Epithelial cell of proximal tubule (primary cell): ENCODE data around the gene CHAF1A. TPM values are rescaled to one million over a fixed set of nuclear protein-coding genes. Genes with fewer than 3 reads are reported as not detected.
A peak's percentile ranks its signal among the peaks of the same experiment; 100 is the strongest.

ENCODE experiments used
- DNase-seq: peaks from one replicate; pipeline ENCODE4 v3.0.0-alpha.2; 2011; ENCODE audit warnings: low read depth
- H3K4me3 ChIP-seq: 2 replicates; pipeline ENCODE4 v1.5.1; 2011; ENCODE audit warnings: low read depth, mild to moderate bottlenecking, low read length
- total RNA-seq: library from RNA; depleted of rRNA; stranded (reverse); fragments of >200 nt; gene quantifications from 2 replicates; pipeline ENCODE4 v1.2.3, GENCODE V29; 2015
- TF ChIP-seq, protein P1 (sequence below): conservative IDR thresholded peaks from 2 replicates; pipeline ENCODE4 v1.5.1; 2012; ENCODE audit warnings: low read depth, mild to moderate bottlenecking, low read length

The CHAF1A gene, protein sequence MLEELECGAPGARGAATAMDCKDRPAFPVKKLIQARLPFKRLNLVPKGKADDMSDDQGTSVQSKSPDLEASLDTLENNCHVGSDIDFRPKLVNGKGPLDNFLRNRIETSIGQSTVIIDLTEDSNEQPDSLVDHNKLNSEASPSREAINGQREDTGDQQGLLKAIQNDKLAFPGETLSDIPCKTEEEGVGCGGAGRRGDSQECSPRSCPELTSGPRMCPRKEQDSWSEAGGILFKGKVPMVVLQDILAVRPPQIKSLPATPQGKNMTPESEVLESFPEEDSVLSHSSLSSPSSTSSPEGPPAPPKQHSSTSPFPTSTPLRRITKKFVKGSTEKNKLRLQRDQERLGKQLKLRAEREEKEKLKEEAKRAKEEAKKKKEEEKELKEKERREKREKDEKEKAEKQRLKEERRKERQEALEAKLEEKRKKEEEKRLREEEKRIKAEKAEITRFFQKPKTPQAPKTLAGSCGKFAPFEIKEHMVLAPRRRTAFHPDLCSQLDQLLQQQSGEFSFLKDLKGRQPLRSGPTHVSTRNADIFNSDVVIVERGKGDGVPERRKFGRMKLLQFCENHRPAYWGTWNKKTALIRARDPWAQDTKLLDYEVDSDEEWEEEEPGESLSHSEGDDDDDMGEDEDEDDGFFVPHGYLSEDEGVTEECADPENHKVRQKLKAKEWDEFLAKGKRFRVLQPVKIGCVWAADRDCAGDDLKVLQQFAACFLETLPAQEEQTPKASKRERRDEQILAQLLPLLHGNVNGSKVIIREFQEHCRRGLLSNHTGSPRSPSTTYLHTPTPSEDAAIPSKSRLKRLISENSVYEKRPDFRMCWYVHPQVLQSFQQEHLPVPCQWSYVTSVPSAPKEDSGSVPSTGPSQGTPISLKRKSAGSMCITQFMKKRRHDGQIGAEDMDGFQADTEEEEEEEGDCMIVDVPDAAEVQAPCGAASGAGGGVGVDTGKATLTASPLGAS
- total RNA-seq, result 36.7 and 50.2 TPM in 2 replicates

- DNase-seq, result peak; percentile 97
- H3K4me3 ChIP-seq, result peak within 1 kb of the TSS; percentile 93
- TF ChIP-seq, protein P1, sequence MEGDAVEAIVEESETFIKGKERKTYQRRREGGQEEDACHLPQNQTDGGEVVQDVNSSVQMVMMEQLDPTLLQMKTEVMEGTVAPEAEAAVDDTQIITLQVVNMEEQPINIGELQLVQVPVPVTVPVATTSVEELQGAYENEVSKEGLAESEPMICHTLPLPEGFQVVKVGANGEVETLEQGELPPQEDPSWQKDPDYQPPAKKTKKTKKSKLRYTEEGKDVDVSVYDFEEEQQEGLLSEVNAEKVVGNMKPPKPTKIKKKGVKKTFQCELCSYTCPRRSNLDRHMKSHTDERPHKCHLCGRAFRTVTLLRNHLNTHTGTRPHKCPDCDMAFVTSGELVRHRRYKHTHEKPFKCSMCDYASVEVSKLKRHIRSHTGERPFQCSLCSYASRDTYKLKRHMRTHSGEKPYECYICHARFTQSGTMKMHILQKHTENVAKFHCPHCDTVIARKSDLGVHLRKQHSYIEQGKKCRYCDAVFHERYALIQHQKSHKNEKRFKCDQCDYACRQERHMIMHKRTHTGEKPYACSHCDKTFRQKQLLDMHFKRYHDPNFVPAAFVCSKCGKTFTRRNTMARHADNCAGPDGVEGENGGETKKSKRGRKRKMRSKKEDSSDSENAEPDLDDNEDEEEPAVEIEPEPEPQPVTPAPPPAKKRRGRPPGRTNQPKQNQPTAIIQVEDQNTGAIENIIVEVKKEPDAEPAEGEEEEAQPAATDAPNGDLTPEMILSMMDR, result no peak
Observed at GRCh38 chr19:4402171-4403004, at the start of gene CHAF1A. TSS of gene CHAF1A (plus strand) at chr19:4402640. CDS start at chr19:4402763, 123 bp downstream.

DNA sequence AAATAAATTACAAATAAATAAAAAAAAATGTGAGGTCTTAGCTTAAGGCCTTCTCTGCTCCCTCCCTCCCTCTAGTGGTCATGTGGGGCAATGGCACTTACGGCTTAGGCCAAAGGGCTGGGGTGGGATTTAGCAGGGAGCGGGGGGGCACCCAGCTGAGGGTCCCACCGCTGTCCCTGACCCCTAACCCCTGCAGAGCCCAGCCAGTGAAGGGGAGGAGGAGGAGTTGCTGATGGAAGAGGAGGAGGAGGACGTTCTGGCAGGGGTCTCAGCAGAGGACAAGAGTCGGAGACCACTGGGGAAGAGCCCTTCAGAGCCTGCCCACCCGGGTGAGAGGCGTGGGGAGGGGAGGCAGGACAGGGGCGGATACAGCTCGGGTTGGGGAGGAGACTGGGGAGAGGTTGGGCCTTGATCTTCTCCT is 49.7 kb upstream of the CHAF1A start:
- TF ChIP-seq, protein P1, result peak; percentile 77
- no peak for DNase-seq
- no peak overlapping the region for H3K4me3 ChIP-seq

DNA sequence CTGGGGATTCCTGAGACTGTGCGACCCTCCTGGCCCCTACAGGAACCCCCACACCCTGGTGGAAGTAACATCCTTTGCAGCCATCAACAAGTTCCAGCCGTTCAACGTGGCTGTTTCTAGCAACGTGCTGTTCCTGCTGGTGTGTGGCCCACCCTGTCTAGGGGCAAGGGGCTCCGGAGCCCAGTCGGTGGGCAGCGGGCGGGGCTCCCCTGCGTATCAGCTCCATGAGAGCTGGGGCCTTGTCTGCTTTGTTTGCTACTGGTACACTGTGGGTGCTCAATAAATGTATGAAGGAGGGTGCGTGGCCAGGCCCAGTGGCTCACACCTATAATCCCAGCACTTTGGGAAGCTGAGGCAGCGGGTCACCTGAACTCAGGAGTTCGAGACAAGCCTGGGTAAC is 48.2 kb upstream of the CHAF1A start:
- TF ChIP-seq, protein P1, result no peak

GRCh38 chr19:4354897-4355296 is 47.5 kb upstream of the CHAF1A start:
- DNase-seq, result no peak
- no peak overlapping the region for H3K4me3 ChIP-seq
- TF ChIP-seq, protein P1, result no peak

More for the DNA sequence above, 48.2 kb upstream of the CHAF1A start:
- no peak overlapping the region for H3K4me3 ChIP-seq
- no peak for DNase-seq

- no peak for DNase-seq
- no peak overlapping the region for H3K4me3 ChIP-seq
- TF ChIP-seq, protein P1, result no peak
Observed at GRCh38 chr19:4357095-4357797, 45.2 kb upstream of the CHAF1A start.

- no peak overlapping the region for H3K4me3 ChIP-seq
- TF ChIP-seq, protein P1, result no peak
- no peak for DNase-seq
Observed at GRCh38 chr19:4357921-4358326, 44.5 kb upstream of the CHAF1A start.
